ENCODE measurements around the gene MERTK. TPM values are rescaled to one million over a fixed set of nuclear protein-coding genes. Genes with fewer than 3 reads are reported as not detected.

The MERTK gene
- total and polyA plus RNA-seq, 12 donors = 23.3 to 152 (median 75.3) TPM

DNA sequence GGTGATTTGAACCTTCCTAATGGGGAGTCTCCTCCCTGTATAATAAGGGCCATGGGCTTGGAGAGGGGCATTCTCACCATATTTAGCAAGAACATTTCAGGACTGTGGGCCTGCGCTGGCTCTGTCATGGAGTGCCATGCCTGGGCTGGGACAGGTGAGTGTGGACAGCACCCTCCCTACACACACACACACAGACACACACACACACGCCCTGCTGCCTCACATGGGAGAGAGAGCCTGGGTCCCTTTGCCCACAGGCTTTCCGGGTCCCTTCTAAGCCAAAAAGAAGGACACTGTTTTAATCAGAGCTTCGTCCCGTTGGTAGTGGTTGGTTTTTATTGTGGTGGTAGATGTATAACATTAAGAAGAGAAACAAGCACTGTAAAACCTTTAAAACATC, 125.3 kb downstream of the MERTK start:
- no peak overlapping the region for H3K4me3 ChIP-seq
- no peaks in the 10 kb centered on the region for H3K27me3 ChIP-seq
- peak overlapping the region in 4 of 5 donors; percentile 0 to 70 (median 39) for H3K27ac ChIP-seq
- H3K36me3 ChIP-seq (replicated peaks in 1 of 2) = peaks cover 0 to 46% of the 10 kb centered on the region in 2 donors
- intact Hi-C loops (cut with DNase I) = loop anchor here in 1 of 2 donors (10.0 kb wide), 1 partner anchor 119 kb away; no protein-coding TSS in a partner anchor
- no peak for DNase-seq
- TF ChIP-seq POLR2A (IDR thresholded peaks at IDR 0.05) = no peak
- TF ChIP-seq, protein P1, sequence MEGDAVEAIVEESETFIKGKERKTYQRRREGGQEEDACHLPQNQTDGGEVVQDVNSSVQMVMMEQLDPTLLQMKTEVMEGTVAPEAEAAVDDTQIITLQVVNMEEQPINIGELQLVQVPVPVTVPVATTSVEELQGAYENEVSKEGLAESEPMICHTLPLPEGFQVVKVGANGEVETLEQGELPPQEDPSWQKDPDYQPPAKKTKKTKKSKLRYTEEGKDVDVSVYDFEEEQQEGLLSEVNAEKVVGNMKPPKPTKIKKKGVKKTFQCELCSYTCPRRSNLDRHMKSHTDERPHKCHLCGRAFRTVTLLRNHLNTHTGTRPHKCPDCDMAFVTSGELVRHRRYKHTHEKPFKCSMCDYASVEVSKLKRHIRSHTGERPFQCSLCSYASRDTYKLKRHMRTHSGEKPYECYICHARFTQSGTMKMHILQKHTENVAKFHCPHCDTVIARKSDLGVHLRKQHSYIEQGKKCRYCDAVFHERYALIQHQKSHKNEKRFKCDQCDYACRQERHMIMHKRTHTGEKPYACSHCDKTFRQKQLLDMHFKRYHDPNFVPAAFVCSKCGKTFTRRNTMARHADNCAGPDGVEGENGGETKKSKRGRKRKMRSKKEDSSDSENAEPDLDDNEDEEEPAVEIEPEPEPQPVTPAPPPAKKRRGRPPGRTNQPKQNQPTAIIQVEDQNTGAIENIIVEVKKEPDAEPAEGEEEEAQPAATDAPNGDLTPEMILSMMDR (IDR thresholded peaks at IDR 0.05) = no peak
- peaks cover under 1 to 31% of the 10 kb centered on the region in 2 donors for H3K4me1 ChIP-seq (replicated peaks in 1 of 2)
- 90 to 98% (median 93%) methylated on average over 4 to 5 of the region's 5 CpGs for whole genome bisulfite sequencing, 4 donors
- no peaks in the 10 kb centered on the region for H3K9me3 ChIP-seq (replicated peaks in 1 of 3)

DNA sequence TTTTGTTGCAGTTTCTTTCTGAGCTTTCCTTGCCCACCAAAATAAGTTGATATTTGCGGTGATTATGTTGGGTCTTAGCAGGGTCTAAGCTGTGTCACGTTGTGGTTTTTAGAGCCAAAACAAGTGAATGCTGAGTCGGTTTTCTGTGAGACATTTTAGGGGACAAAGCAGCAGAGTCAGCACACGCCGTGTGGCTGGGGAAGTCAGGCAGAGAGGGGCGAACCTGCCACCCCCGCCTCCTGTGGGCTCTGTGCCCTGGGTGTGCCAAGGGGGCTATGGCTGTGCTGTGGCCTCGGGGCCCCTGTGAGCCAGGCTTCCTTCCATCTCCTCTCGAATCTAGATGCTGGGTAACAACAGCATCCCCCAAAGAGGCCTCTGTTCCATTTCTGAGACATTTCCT, 125.8 kb downstream of the MERTK start:
- Histone ChIP-seq H3K4me1 (replicated peaks in 1 of 2) (peaks cover 6 to 36% of the 10 kb centered on the region in 2 donors), H3K4me3 (no peak overlapping the region), H3K27me3 (no peaks in the 10 kb centered on the region), H3K27ac (peak overlapping the region in 3 of 5 donors; percentile 0 to 70 (median 55)), H3K36me3 (replicated peaks in 1 of 2) (peaks cover 0 to 45% of the 10 kb centered on the region in 2 donors), H3K9me3 (replicated peaks in 1 of 3) (no peaks in the 10 kb centered on the region)
- intact Hi-C loops (cut with DNase I) = loop anchor here in 1 of 2 donors (10.0 kb wide), 1 partner anchor 119 kb away; no protein-coding TSS in a partner anchor
- 74 to 83% (median 80%) methylated on average over 5 to 9 of the region's 9 CpGs for WGBS, 4 donors
- DNase-seq = no peak
- no peak for TF ChIP-seq POLR2A (IDR thresholded peaks at IDR 0.05)
- TF ChIP-seq, protein P1 (IDR thresholded peaks at IDR 0.05) = no peak

DNA sequence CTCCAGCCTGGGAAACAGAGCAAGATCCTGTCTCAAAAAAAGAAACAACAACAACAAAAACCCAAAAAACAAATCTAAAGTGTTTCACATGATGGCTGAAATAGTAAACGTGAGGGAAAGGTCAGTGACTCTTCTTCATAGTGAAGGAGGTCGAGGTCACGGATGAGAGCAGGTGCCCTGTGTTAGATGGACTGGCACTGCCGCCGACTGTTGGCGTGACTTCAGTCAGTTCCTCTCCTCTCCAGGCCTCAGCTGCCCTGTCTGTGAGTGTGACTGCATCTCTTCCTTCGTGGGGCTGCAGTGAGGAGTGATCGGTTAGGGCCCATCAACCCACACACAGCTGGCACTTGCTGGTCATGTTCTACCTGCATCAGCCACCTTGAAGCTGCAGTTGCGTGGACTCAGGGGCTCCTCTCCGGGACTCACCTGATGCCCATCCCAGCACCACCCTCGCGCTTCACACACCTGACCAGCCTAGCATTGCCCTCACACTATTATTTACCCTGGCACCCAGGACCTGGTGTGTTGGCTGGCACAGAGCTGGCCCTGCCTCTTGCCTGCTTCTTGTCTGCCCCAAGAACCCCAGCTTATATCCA, 126.6 kb downstream of the MERTK start:
- peak in 3 of 7 donors; percentile 52 to 65 (median 55) for DNase-seq
- Histone ChIP-seq H3K27ac (peak overlapping the region in 2 of 5 donors; percentile 55 to 75), H3K4me3 (no peak overlapping the region), H3K27me3 (no peaks in the 10 kb centered on the region), H3K4me1 (replicated peaks in 1 of 2) (peaks cover 7 to 43% of the 10 kb centered on the region in 2 donors), H3K9me3 (replicated peaks in 1 of 3) (no peaks in the 10 kb centered on the region), H3K36me3 (replicated peaks in 1 of 2) (peaks cover 0 to 38% of the 10 kb centered on the region in 2 donors)
- intact Hi-C loops (cut with DNase I) = loop anchor here in 1 of 2 donors (10.0 kb wide), 1 partner anchor 120 kb away; no protein-coding TSS in a partner anchor
- TF ChIP-seq, protein P1 (IDR thresholded peaks at IDR 0.05) = no peak
- no peak for TF ChIP-seq POLR2A (IDR thresholded peaks at IDR 0.05)
- 61 to 83% (median 67%) methylated on average over 9 to 12 of the region's 12 CpGs for WGBS, 4 donors

DNA sequence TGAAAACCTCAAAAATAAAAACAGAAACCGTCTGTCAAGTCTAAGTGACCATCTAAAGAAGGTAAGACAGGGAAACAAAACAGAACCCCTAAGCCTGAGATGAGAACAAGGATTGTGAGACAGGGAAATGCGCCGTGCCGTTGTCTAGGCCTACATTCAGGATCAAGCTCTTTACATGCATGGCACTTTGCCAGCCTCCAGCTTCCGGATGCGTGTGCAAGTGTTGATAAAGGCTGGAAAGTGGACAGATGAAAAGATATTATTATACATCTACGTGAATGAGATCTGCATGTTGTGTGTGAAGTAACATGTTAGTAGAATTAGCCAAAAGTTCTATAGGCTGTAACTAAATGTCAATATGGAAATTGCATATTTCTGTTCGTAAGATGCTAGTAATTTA, 128.1 kb downstream of the MERTK start:
- intact Hi-C loops (cut with DNase I) = loop anchor here in 1 of 2 donors (10.0 kb wide), 1 partner anchor 122 kb away; no protein-coding TSS in a partner anchor
- WGBS, 4 donors = 56 to 70% (median 60%) methylated on average over 8 of the region's 8 CpGs

More for the DNA sequence above, 128.1 kb downstream of the MERTK start:
- Histone ChIP-seq H3K9me3 (replicated peaks in 1 of 3) (no peaks in the 10 kb centered on the region), H3K27me3 (no peaks in the 10 kb centered on the region), H3K27ac (no peak overlapping the region), H3K4me1 (replicated peaks in 1 of 2) (peaks cover 7 to 43% of the 10 kb centered on the region in 2 donors), H3K4me3 (no peak overlapping the region), H3K36me3 (replicated peaks in 1 of 2) (peaks cover 0 to 35% of the 10 kb centered on the region in 2 donors)
- DNase-seq = peak in 4 of 7 donors; percentile 39 to 72 (median 52)
- TF ChIP-seq, protein P1 (IDR thresholded peaks at IDR 0.05) = no peak
- no peak for TF ChIP-seq POLR2A (IDR thresholded peaks at IDR 0.05)
